Mucosa of descending colon (tissue), 3 donors: ENCODE data around the gene DGKQ. TPM values are rescaled to one million over a fixed set of nuclear protein-coding genes. Genes with fewer than 3 reads are reported as not detected.

Experiments
- ATAC-seq: fragments of 200-7000 bp; cut with Tn5 transposase; one replicate; pipeline ENCODE4 v1.9.1; 2020; ENCODE audit warnings: mild to moderate bottlenecking, moderate library complexity
- DNase-seq, 3 donors: peaks; one replicate each; pipeline ENCODE4 v3.0.0-alpha.2; 2020
- H3K36me3 ChIP-seq: fragments of 200-600 bp; one replicate; pipeline ENCODE4 v1.8.0; 2021; ENCODE audit warnings: low read depth, mild to moderate bottlenecking
- H3K4me1 ChIP-seq: fragments of 200-600 bp; one replicate; pipeline ENCODE4 v1.8.0; 2021; ENCODE audit warnings: low read depth, mild to moderate bottlenecking
- H3K4me3 ChIP-seq: fragments of 200-600 bp; one replicate; pipeline ENCODE4 v1.8.0; 2021; ENCODE audit warnings: mild to moderate bottlenecking
- H3K9me3 ChIP-seq: fragments of 200-600 bp; one replicate; pipeline ENCODE4 v1.8.0; 2021; ENCODE audit warnings: mild to moderate bottlenecking
- CTCF ChIP-seq: fragments of 200-600 bp; IDR thresholded peaks from one replicate; pipeline ENCODE4 v1.8.0; 2022; ENCODE audit warnings: antibody characterized with exemption, mild to moderate bottlenecking
- intact Hi-C, 2 donors: fragments of 100-400 bp; cut with DNase I in 1 of 2; cut with micrococcal nuclease in 1 of 2; formaldehyde crosslinking; loops; one replicate each; pipeline versions ENCODE4 v1.11.0 to v1.11.1; 2022; cut with DNase I, micrococcal nuclease
- total RNA-seq, 3 donors: library from RNA; stranded (reverse); fragmentation: NEBNext Ultra II Directional in 2 of 3; extraction: Animal tissue kit (Norgen Biotek cat#: 25700) in 2 of 3; gene quantifications; one replicate each; pipeline versions ENCODE4 v1.2.1 to v1.2.4, GENCODE V29; 2021 to 2023
- donor health status: DM: no; HTN: no; CAD: no; lungs with moderate emphysema.
- donor health status: DM: no; HTN: no; CAD: no.
- donor health status: DM: no; HTN: yes; CAD: no.

DGKQ gene
- total RNA-seq, 3 donors from 2014 or later: 31.8 to 56.1 (median 41.7) TPM

GRCh38 chr4:948936-949300, 24.5 kb downstream of the DGKQ start:
- TF ChIP-seq CTCF: no peak
- Histone ChIP-seq H3K4me1 (no peaks in the 10 kb centered on the region), H3K9me3 (no peaks in the 10 kb centered on the region), H3K36me3 (no peaks in the 10 kb centered on the region), H3K4me3 (no peak overlapping the region)
- ATAC-seq (no peak), DNase-seq (peak in 2 of 3 donors; percentile 7 to 43)
- intact Hi-C loops: no loop called here

- Histone ChIP-seq H3K4me1 (no peaks in the 10 kb centered on the region), H3K4me3 (no peak overlapping the region), H3K9me3 (no peaks in the 10 kb centered on the region), H3K36me3 (no peaks in the 10 kb centered on the region)
- TF ChIP-seq CTCF: no peak
- DNase-seq (peak in 2 of 3 donors; percentile 39 to 53), ATAC-seq (peak; percentile 66)
- intact Hi-C loops: no loop called here
Measured at GRCh38 chr4:948101-948935, 25.1 kb downstream of the DGKQ start.

GRCh38 chr4:947491-947971, 25.8 kb downstream of the DGKQ start:
- no peak for ATAC-seq
- TF ChIP-seq CTCF: no peak
- Histone ChIP-seq H3K9me3 (no peaks in the 10 kb centered on the region), H3K4me1 (no peaks in the 10 kb centered on the region), H3K36me3 (no peaks in the 10 kb centered on the region), H3K4me3 (no peak overlapping the region)
- intact Hi-C loops: no loop called here
- DNase-seq: peak in 2 of 3 donors; percentile 18 to 45

- no peaks in the 10 kb centered on the region for H3K4me1 ChIP-seq
- no peaks in the 10 kb centered on the region for H3K36me3 ChIP-seq
- intact Hi-C loops: no loop called here
- no peak overlapping the region for H3K4me3 ChIP-seq
- DNase-seq: peak in 2 of 3 donors; percentile 10 to 37
- no peaks in the 10 kb centered on the region for H3K9me3 ChIP-seq
- no peak for ATAC-seq
- no peak for TF ChIP-seq CTCF
Measured at GRCh38 chr4:946517-947471, 26.6 kb downstream of the DGKQ start.

GRCh38 chr4:946103-946450, 27.3 kb downstream of the DGKQ start:
- DNase-seq (no peak), ATAC-seq (no peak)
- intact Hi-C loops: no loop called here
- Histone ChIP-seq H3K4me1 (no peaks in the 10 kb centered on the region), H3K36me3 (no peaks in the 10 kb centered on the region), H3K9me3 (no peaks in the 10 kb centered on the region), H3K4me3 (no peak overlapping the region)
- TF ChIP-seq CTCF: no peak
